ENCODE measurements around the gene DAAM2. TPM values are rescaled to one million over a fixed set of nuclear protein-coding genes. Genes with fewer than 3 reads are reported as not detected.

The DAAM2 gene
- total RNA-seq, 4 donors from 2014 or later, result 25.9 to 84.0 (median 48.5) TPM

- DNase-seq, result no peak
- ATAC-seq, result no peak
- TF ChIP-seq CTCF (IDR thresholded peaks at IDR 0.05 in 4 of 5, conservative IDR thresholded peaks at IDR 0.05 in 1 of 5) (no peak), POLR2A (IDR thresholded peaks at IDR 0.05) (no peak)
- Histone ChIP-seq H3K27me3 (no peaks in the 10 kb centered on the region), H3K36me3 (no peaks in the 10 kb centered on the region), H3K4me3 (no peak overlapping the region), H3K9me3 (no peaks in the 10 kb centered on the region), H3K27ac (no peak overlapping the region), H3K4me1 (peaks cover 14 to 16% of the 10 kb centered on the region in 2 donors)
- in situ Hi-C loops (cut with MboI; ENCODE audit: low sequenced_read_pairs in 4 of 4) (loop anchor here in 1 of 4 donors (10.0 kb wide), 1 partner anchor 398 kb away; no protein-coding TSS in a partner anchor), intact Hi-C loops (cut with DNase I; ENCODE audit: low total_unique reads) (no loop called here)
Observed at GRCh38 chr6:39772559-39773273, 19.5 kb upstream of the DAAM2 start.

- in situ Hi-C loops (cut with MboI; ENCODE audit: low sequenced_read_pairs in 4 of 4), result loop anchor here in 1 of 4 donors (10.0 kb wide), 1 partner anchor 399 kb away; no protein-coding TSS in a partner anchor
- H3K27ac ChIP-seq, result no peak overlapping the region
- peaks cover 24% of the 10 kb centered on the region in 2 donors for H3K4me1 ChIP-seq
- no peaks in the 10 kb centered on the region for H3K9me3 ChIP-seq
- no peak overlapping the region for H3K4me3 ChIP-seq
- TF ChIP-seq POLR2A (IDR thresholded peaks at IDR 0.05) (no peak), CTCF (IDR thresholded peaks at IDR 0.05 in 4 of 5, conservative IDR thresholded peaks at IDR 0.05 in 1 of 5) (no peak)
- no peaks in the 10 kb centered on the region for H3K27me3 ChIP-seq
- DNase-seq, result no peak
- H3K36me3 ChIP-seq, result no peaks in the 10 kb centered on the region
- no peak for ATAC-seq
- intact Hi-C loops (cut with DNase I; ENCODE audit: low total_unique reads), result no loop called here
Observed at GRCh38 chr6:39773782-39774181, 18.4 kb upstream of the DAAM2 start.

- Histone ChIP-seq H3K4me3 (no peak overlapping the region), H3K36me3 (no peaks in the 10 kb centered on the region), H3K27ac (peak overlapping the region in 2 of 4 donors; percentile 75 to 76), H3K4me1 (peaks cover 17 to 19% of the 10 kb centered on the region in 2 donors), H3K27me3 (no peaks in the 10 kb centered on the region), H3K9me3 (no peaks in the 10 kb centered on the region)
- intact Hi-C loops (cut with DNase I; ENCODE audit: low total_unique reads) (loop anchor here (2.0 kb wide), 1 partner anchor 52 kb away; the partner anchor contains the start of gene KIF6), in situ Hi-C loops (cut with MboI; ENCODE audit: low sequenced_read_pairs in 4 of 4) (loop anchor here in 1 of 4 donors (10.0 kb wide), 1 partner anchor 402 kb away; no protein-coding TSS in a partner anchor)
- DNase-seq (no peak), ATAC-seq (no peak)
- no peak for TF ChIP-seq POLR2A (IDR thresholded peaks at IDR 0.05)
- TF ChIP-seq CTCF (IDR thresholded peaks at IDR 0.05 in 4 of 5, conservative IDR thresholded peaks at IDR 0.05 in 1 of 5), result no peak
Observed at GRCh38 chr6:39776581-39776980, 15.6 kb upstream of the DAAM2 start.

- Histone ChIP-seq H3K4me1 (peaks cover 17 to 19% of the 10 kb centered on the region in 2 donors), H3K27ac (peak overlapping the region; percentile 75 to 81 (median 78)), H3K9me3 (no peaks in the 10 kb centered on the region), H3K27me3 (no peaks in the 10 kb centered on the region), H3K4me3 (no peak overlapping the region), H3K36me3 (no peaks in the 10 kb centered on the region)
- TF ChIP-seq CTCF (IDR thresholded peaks at IDR 0.05 in 4 of 5, conservative IDR thresholded peaks at IDR 0.05 in 1 of 5) (no peak), POLR2A (IDR thresholded peaks at IDR 0.05) (no peak)
- DNase-seq (no peak), ATAC-seq (peak in 1 of 2 donors; percentile 10)
- intact Hi-C loops (cut with DNase I; ENCODE audit: low total_unique reads) (loop anchor here (2.0 kb wide), 1 partner anchor 52 kb away; the partner anchor contains the start of gene KIF6), in situ Hi-C loops (cut with MboI; ENCODE audit: low sequenced_read_pairs in 4 of 4) (loop anchor here in 1 of 4 donors (10.0 kb wide), 1 partner anchor 402 kb away; no protein-coding TSS in a partner anchor)
Observed at GRCh38 chr6:39777218-39777617, 15.0 kb upstream of the DAAM2 start.

Measured in gastrocnemius medialis (tissue), 4 donors.